Panc1 (cell line): Measurements from ENCODE around the gene LTO1.

Source experiments
- CTCF ChIP-seq: fragments of 450-650 bp; IDR thresholded peaks from 2 replicates; pipeline ENCODE4 v1.5.1; 2017; ENCODE audit warnings: mild to moderate bottlenecking
- POLR2AphosphoS5 ChIP-seq: IDR thresholded peaks from 2 replicates; pipeline ENCODE4 v1.6.1; 2012; ENCODE audit warnings: mild to moderate bottlenecking, low read depth, low read length, moderate library complexity
- REST ChIP-seq, 2 experiments: IDR thresholded peaks; 2 replicates each; pipeline ENCODE4 v1.6.1; 2011 to 2012; ENCODE audit warnings: low read depth in 2 of 2, control low read depth in 1 of 2, low read length in 1 of 2, mild to moderate bottlenecking in 1 of 2, moderate library complexity in 1 of 2; ENCODE audit not compliant: insufficient read depth in 1 of 2
- SIN3A ChIP-seq: IDR thresholded peaks from 2 replicates; pipeline ENCODE4 v1.6.1; 2012; ENCODE audit warnings: low read depth, mild to moderate bottlenecking, low read length, moderate library complexity, borderline replicate concordance; ENCODE audit not compliant: insufficient read depth
- TCF7L2 ChIP-seq: IDR thresholded peaks from 2 replicates; pipeline ENCODE4 v1.6.1; 2011; ENCODE audit warnings: mild to moderate bottlenecking, low read depth, low read length, inconsistent platforms

- TF ChIP-seq CTCF (no peak), POLR2AphosphoS5 (no peak), REST (IDR thresholded peaks at IDR 0.05; ENCODE audit: insufficient read depth in 1 of 2, low read depth in 2 of 2, low read length in 1 of 2) (no peak), SIN3A (no peak), TCF7L2 (no peak)
These were observed 24.9 kb downstream of the LTO1 start for GRCh38 chr11:69650081-69650831.
